Measurements from ENCODE around the gene SYT2.

DNA sequence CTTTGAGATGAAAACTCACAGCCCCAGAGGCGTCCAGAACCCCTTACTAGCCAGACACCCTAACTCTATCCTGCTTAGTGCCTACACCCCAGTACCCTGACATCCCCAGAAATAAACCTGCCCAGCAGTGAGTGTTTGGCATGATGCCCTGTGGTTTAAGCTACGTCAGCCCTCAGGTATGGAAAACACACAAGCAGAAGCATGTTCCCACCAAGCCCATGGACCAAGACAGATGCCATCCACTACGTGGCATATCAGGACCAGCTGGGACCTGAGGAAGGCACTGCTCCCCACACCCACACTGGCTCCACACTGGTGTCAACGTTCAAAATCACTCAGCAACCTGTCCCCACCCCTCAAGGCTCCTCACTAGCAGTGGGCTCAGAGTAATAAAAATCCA is 116.4 kb downstream of the SYT2 start:
- TF ChIP-seq TRIM28 (IDR thresholded peaks at IDR 0.05) (no peak), CBFB (CRISPR knock-in tag; IDR thresholded peaks at IDR 0.05) (no peak), EZH2 (IDR thresholded peaks at IDR 0.05; ENCODE audit: borderline replicate concordance, low read depth, low read length) (no peak), JUN (IDR thresholded peaks at IDR 0.05; ENCODE audit: borderline replicate concordance, low read depth, low read length) (no peak), JUN (CRISPR knock-in tag; IDR thresholded peaks at IDR 0.05; ENCODE audit: borderline replicate concordance) (no peak), CHD2 (IDR thresholded peaks at IDR 0.05; ENCODE audit: low read depth, low read length) (no peak), RFX5 (IDR thresholded peaks at IDR 0.05; ENCODE audit: low read depth, low read length) (no peak), KDM4B (IDR thresholded peaks at IDR 0.05; ENCODE audit: borderline replicate concordance in 2 of 2, low read depth in 1 of 2) (no peak)
- TF ChIP-seq, protein P1, sequence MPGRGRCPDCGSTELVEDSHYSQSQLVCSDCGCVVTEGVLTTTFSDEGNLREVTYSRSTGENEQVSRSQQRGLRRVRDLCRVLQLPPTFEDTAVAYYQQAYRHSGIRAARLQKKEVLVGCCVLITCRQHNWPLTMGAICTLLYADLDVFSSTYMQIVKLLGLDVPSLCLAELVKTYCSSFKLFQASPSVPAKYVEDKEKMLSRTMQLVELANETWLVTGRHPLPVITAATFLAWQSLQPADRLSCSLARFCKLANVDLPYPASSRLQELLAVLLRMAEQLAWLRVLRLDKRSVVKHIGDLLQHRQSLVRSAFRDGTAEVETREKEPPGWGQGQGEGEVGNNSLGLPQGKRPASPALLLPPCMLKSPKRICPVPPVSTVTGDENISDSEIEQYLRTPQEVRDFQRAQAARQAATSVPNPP (IDR thresholded peaks at IDR 0.05; ENCODE audit: borderline replicate concordance, insufficient read depth, insufficient read length): no peak
- TF ChIP-seq, protein P2, sequence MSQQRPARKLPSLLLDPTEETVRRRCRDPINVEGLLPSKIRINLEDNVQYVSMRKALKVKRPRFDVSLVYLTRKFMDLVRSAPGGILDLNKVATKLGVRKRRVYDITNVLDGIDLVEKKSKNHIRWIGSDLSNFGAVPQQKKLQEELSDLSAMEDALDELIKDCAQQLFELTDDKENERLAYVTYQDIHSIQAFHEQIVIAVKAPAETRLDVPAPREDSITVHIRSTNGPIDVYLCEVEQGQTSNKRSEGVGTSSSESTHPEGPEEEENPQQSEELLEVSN (IDR thresholded peaks at IDR 0.05; ENCODE audit: borderline replicate concordance in 1 of 2, extremely low read depth in 1 of 2, insufficient read depth in 1 of 2, insufficient read length in 1 of 2, low read depth in 1 of 2, low read length in 1 of 2, poor library complexity in 1 of 2, severe bottlenecking in 1 of 2): no peak
